SK-N-SH (cell line): ENCODE results near the gene MIGA1. TPM values are rescaled to one million over a fixed set of nuclear protein-coding genes. Genes with fewer than 3 reads are reported as not detected.
A peak's percentile ranks its signal among the peaks of the same experiment; 100 is the strongest.

ENCODE experiments used
- CTCF ChIA-PET: fragments of 300-600, 350-600 bp; formaldehyde crosslinking; extraction: SDS; loops from one replicate; lab custom pipeline; 2021; lab: Yijun Ruan, JAX
- POLR2A ChIA-PET: fragments of 350-600 bp; sonication (Branson Sonifier 250); formaldehyde crosslinking; extraction: SDS; loops from one replicate; lab custom pipeline; 2020; ENCODE audit warnings: antibody characterized with exemption, inconsistent platforms; lab: Yijun Ruan, JAX
- DNase-seq: peaks from one replicate; pipeline ENCODE4 v3.0.0; 2012
- H2AFZ ChIP-seq: fragments of 200-600 bp; sonication (generic); 2 replicates; pipeline ENCODE4 v1.8.1; 2016; ENCODE audit warnings: antibody characterized with exemption, mild to moderate bottlenecking, low read depth
- H3F3A ChIP-seq: fragments of 200-600 bp; sonication (generic); replicated peaks from 2 replicates; pipeline ENCODE3; 2016; ENCODE audit warnings: antibody characterized with exemption, mild to moderate bottlenecking; ENCODE audit not compliant: insufficient read depth
- H3K27ac ChIP-seq, 2 experiments: fragments of 200-500 bp in 1 of 2; fragments of 200-600 bp in 1 of 2; sonication (Bioruptor generic) in 1 of 2; sonication (generic), shearing (Covaris generic) in 1 of 2; 2 replicates each; pipeline versions ENCODE4 v1.5.1 to v1.6.1; 2014 to 2016; ENCODE audit warnings: low read depth in 2 of 2, inconsistent platforms in 1 of 2, low read length in 1 of 2, mild to moderate bottlenecking in 1 of 2, mixed read lengths in 1 of 2
- H3K27me3 ChIP-seq: fragments of 200-600 bp; sonication (generic), shearing (Covaris generic); 2 replicates; pipeline ENCODE4 v1.6.1; 2016; ENCODE audit warnings: mixed run types; ENCODE audit not compliant: insufficient read depth
- H3K36me3 ChIP-seq, 2 experiments: fragments of 200-500 bp in 1 of 2; fragments of 200-600 bp in 1 of 2; sonication (Bioruptor generic) in 1 of 2; sonication (generic) in 1 of 2; replicated peaks in 1 of 2; 2 replicates each; pipeline versions ENCODE3 to v1.5.1; 2014 to 2016; ENCODE audit warnings: low read length in 1 of 2, mild to moderate bottlenecking in 1 of 2; ENCODE audit not compliant: insufficient read depth in 2 of 2, control insufficient read depth in 1 of 2
- H3K4me1 ChIP-seq, 2 experiments: fragments of 200-500 bp in 1 of 2; fragments of 200-600 bp in 1 of 2; sonication (Bioruptor generic) in 1 of 2; sonication (generic), shearing (Covaris generic) in 1 of 2; 2 replicates each; pipeline versions ENCODE4 v1.5.1 to v1.6.1; 2014 to 2016; ENCODE audit warnings: low read depth in 1 of 2, low read length in 1 of 2, mixed run types in 1 of 2; ENCODE audit not compliant: insufficient read depth in 2 of 2, control insufficient read depth in 1 of 2
- H3K4me2 ChIP-seq: fragments of 200-600 bp; sonication (generic), shearing (Covaris generic); 2 replicates; pipeline ENCODE4 v1.6.1; 2017; ENCODE audit warnings: mixed run types
- H3K4me3 ChIP-seq, 2 experiments: fragments of 200-500 bp in 1 of 2; fragments of 200-600 bp in 1 of 2; sonication (Bioruptor generic) in 1 of 2; sonication (generic), shearing (Covaris generic) in 1 of 2; 2 replicates each; pipeline versions ENCODE4 v1.5.1 to v1.8.1; 2014 to 2016; ENCODE audit warnings: low read depth in 2 of 2, inconsistent platforms in 1 of 2, low read length in 1 of 2, mild to moderate bottlenecking in 1 of 2, mixed read lengths in 1 of 2, moderate library complexity in 1 of 2
- H3K79me2 ChIP-seq: fragments of 200-600 bp; sonication (generic); 2 replicates; pipeline ENCODE4 v1.8.1; 2017; ENCODE audit warnings: mild to moderate bottlenecking; ENCODE audit not compliant: insufficient read depth
- H3K9ac ChIP-seq: fragments of 200-600 bp; sonication (generic); 2 replicates; pipeline ENCODE4 v1.6.1; 2017; ENCODE audit warnings: mixed run types
- H3K9me2 ChIP-seq: fragments of 200-600 bp; sonication (generic); 2 replicates; pipeline ENCODE4 v1.6.1; 2017; ENCODE audit warnings: mixed run types
- H3K9me3 ChIP-seq: fragments of 200-600 bp; sonication (generic); 2 replicates; pipeline ENCODE4 v1.6.1; 2017; ENCODE audit warnings: mixed run types, mild to moderate bottlenecking, moderate library complexity
- H4K20me1 ChIP-seq: fragments of 200-600 bp; sonication (generic); 2 replicates; pipeline ENCODE4 v1.6.1; 2017; ENCODE audit warnings: mild to moderate bottlenecking, mixed run types; ENCODE audit not compliant: insufficient read depth
- EP300 ChIP-seq, 2 experiments: IDR thresholded peaks; 2 replicates each; pipeline versions ENCODE4 v1.4.0 to v1.6.1; 2012; ENCODE audit warnings: borderline replicate concordance in 1 of 2, low read depth in 1 of 2, low read length in 1 of 2
- EZH2phosphoT487 ChIP-seq: fragments of 200-600 bp; sonication (generic); IDR thresholded peaks from 2 replicates; pipeline ENCODE4 v1.6.1; 2017; ENCODE audit warnings: low read depth, mixed run types, mild to moderate bottlenecking, antibody characterized with exemption, moderate library complexity, borderline replicate concordance
- FOXM1 ChIP-seq: IDR thresholded peaks from 2 replicates; pipeline ENCODE4 v1.4.0; 2012; ENCODE audit warnings: low read depth, mild to moderate bottlenecking
- IRF3 ChIP-seq: fragments of 150-350 bp; IDR thresholded peaks from 2 replicates; pipeline ENCODE4 v1.6.1; 2016; ENCODE audit warnings: mild to moderate bottlenecking, low read depth, low read length
- JUND ChIP-seq: IDR thresholded peaks from 2 replicates; pipeline ENCODE4 v1.4.0; 2012
- MAX ChIP-seq: IDR thresholded peaks from 2 replicates; pipeline ENCODE4 v1.4.0; 2012; ENCODE audit warnings: low read depth
- NFIC ChIP-seq: IDR thresholded peaks from 2 replicates; pipeline ENCODE4 v1.4.0; 2012; ENCODE audit warnings: borderline replicate concordance
- PBX3 ChIP-seq: IDR thresholded peaks from 2 replicates; pipeline ENCODE4; 2012
- POLR2AphosphoS5 ChIP-seq: IDR thresholded peaks from 2 replicates; pipeline ENCODE4 v1.6.1; 2012; ENCODE audit warnings: low read depth, low read length
- RCOR1 ChIP-seq: fragments of 150-350 bp; IDR thresholded peaks from 2 replicates; pipeline ENCODE4 v1.6.1; 2017; ENCODE audit warnings: antibody characterized with exemption, low read length
- RFX5 ChIP-seq: IDR thresholded peaks from 2 replicates; pipeline ENCODE4 v1.6.1; 2012; ENCODE audit warnings: mild to moderate bottlenecking, improper control_type of control experiment, low read length
- SIN3A ChIP-seq: IDR thresholded peaks from 2 replicates; pipeline ENCODE4 v1.6.1; 2012; ENCODE audit warnings: low read depth, mild to moderate bottlenecking, low read length, moderate library complexity, borderline replicate concordance
- TAF1 ChIP-seq: IDR thresholded peaks from 2 replicates; pipeline ENCODE4 v1.6.1; 2012; ENCODE audit warnings: low read depth, mild to moderate bottlenecking, low read length, moderate library complexity, borderline replicate concordance
- TCF12 ChIP-seq: IDR thresholded peaks from 2 replicates; pipeline ENCODE4 v1.4.0; 2012
- TEAD4 ChIP-seq: IDR thresholded peaks from 2 replicates; pipeline ENCODE4 v1.4.0; 2012; ENCODE audit warnings: mild to moderate bottlenecking, borderline replicate concordance; ENCODE audit not compliant: insufficient read depth
- YY1 ChIP-seq: IDR thresholded peaks from 2 replicates; pipeline ENCODE4 v1.4.0; 2012; ENCODE audit warnings: low read depth, mild to moderate bottlenecking
- WGBS: methylation state at CpG from one replicate; pipeline ENCODE4 v1.1.6; 2017; ENCODE audit warnings: low lambda C conversion rate; 5-methylcytosine and 5-hydroxymethylcytosine counted together
- polyA plus RNA-seq, 3 experiments: library from polyadenylated mRNA; depleted of rRNA; stranded (reverse); fragments of >200 nt; gene quantifications; 2 replicates each; pipeline ENCODE4 v1.2.3, GENCODE V29; 2012

The MIGA1 gene
- polyA plus RNA-seq, 1 of the 3 experiments (the other 2 are of a cell fraction), result 2.5 TPM

- peak overlapping the region in 1 of 2 experiments; percentile 41; a peak in 3 of 4 replicates for H3K27ac ChIP-seq
- CTCF ChIA-PET, result no interaction called here
- H3K9me3 ChIP-seq, result no peaks in the 10 kb centered on the region
- no peaks in the 10 kb centered on the region for H3K79me2 ChIP-seq
- H3K9me2 ChIP-seq, result no peaks in the 10 kb centered on the region
- TF ChIP-seq RFX5 (no peak), EP300 (IDR thresholded peaks at IDR 0.05; ENCODE audit: borderline replicate concordance in 1 of 2, low read depth in 1 of 2, low read length in 1 of 2) (peak in 1 of 2 experiments; percentile 41; a peak in 1 of 4 replicates), FOXM1 (no peak), PBX3 (peak; percentile 64), NFIC (peak; percentile 54; the same call in 1 of the 2 replicates), JUND (peak; percentile 35), IRF3 (no peak), MAX (no peak), TCF12 (peak; percentile 86), TEAD4 (peak; percentile 75; the same call in 1 of the 2 replicates), POLR2AphosphoS5 (0 out of 2 replicates have a peak, but pooled peaks have one; percentile 24), TAF1 (no peak), RCOR1 (no peak)
- TF ChIP-seq, all 33 proteins: peak for 7
- Histone ChIP-seq H3K4me3 (no peak overlapping the region), H3F3A (peaks cover 18% of the 10 kb centered on the region), H3K27me3 (no peaks in the 10 kb centered on the region), H4K20me1 (no peaks in the 10 kb centered on the region), H3K9ac (no peak overlapping the region), H3K36me3 (peaks cover 3 to 65% of the 10 kb centered on the region in 2 experiments), H2AFZ (no peak overlapping the region; the same call in 1 of the 2 replicates), H3K4me2 (no peak overlapping the region), H3K4me1 (no peaks in the 10 kb centered on the region; a peak in 2 of 4 replicates)
- peak; percentile 6 for DNase-seq
- POLR2A ChIA-PET, result no interaction called here
- WGBS, result 50% methylated on average over 1 of the region's 1 CpG
Observed at GRCh38 chr1:77925518-77925917, 146.1 kb downstream of the MIGA1 start.

GRCh38 chr1:77925956-77926355 lies 146.5 kb downstream of the MIGA1 start:
- CTCF ChIA-PET, result no interaction called here
- H3K27me3 ChIP-seq, result no peaks in the 10 kb centered on the region
- H3K4me1 ChIP-seq, result no peaks in the 10 kb centered on the region; a peak in 2 of 4 replicates
- H3K9me3 ChIP-seq, result no peaks in the 10 kb centered on the region
- H3K9ac ChIP-seq, result no peak overlapping the region
- no peak for DNase-seq
- no peak overlapping the region for H3K4me3 ChIP-seq
- peak overlapping the region; percentile 5 to 41; a peak in 2 of 4 replicates for H3K27ac ChIP-seq
- peaks cover 6 to 64% of the 10 kb centered on the region in 2 experiments for H3K36me3 ChIP-seq
- H3F3A ChIP-seq, result peaks cover 18% of the 10 kb centered on the region
- TF ChIP-seq EZH2phosphoT487 (no peak), SIN3A (no peak), MAX (no peak), YY1 (no peak), TCF12 (no peak), NFIC (no peak)
- no peaks in the 10 kb centered on the region for H3K79me2 ChIP-seq
- no peaks in the 10 kb centered on the region for H3K9me2 ChIP-seq
- POLR2A ChIA-PET, result no interaction called here
- WGBS, result 66% methylated on average over 2 of the region's 2 CpGs
- no peak overlapping the region for H2AFZ ChIP-seq
- H3K4me2 ChIP-seq, result no peak overlapping the region
- H4K20me1 ChIP-seq, result no peaks in the 10 kb centered on the region
